GM21825 (cell line): ENCODE results near the gene TENM3.

Source experiments
- ATAC-seq: cut with Tn5 transposase; IDR thresholded peaks from one replicate; pipeline ENCODE4 v1.9.1; 2021; ENCODE audit warnings: mild to moderate bottlenecking, moderate library complexity; ENCODE audit not compliant: unreplicated experiment

Gene TENM3

DNA sequence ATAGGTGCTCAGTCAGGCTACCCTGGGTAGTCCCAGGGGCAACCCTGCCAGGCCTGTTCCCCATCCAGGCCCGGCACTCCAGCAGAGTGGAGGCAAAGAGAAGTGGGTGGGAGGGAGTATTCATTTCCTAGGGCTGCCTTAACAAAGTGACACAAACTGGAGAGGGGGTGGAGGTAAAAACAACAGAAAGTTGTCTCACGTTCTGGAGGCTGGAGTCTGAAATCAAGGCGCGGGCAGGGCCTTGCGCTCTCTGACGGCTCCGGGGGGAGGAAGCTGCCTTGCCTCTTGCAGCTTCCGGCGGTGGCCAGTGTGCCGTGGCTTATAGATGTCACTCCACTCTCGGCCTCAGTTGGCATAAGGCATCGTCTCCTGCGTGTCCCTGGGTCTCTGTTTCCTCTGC is 583.2 kb downstream of the TENM3 start:
- peak; percentile 62 for ATAC-seq

DNA sequence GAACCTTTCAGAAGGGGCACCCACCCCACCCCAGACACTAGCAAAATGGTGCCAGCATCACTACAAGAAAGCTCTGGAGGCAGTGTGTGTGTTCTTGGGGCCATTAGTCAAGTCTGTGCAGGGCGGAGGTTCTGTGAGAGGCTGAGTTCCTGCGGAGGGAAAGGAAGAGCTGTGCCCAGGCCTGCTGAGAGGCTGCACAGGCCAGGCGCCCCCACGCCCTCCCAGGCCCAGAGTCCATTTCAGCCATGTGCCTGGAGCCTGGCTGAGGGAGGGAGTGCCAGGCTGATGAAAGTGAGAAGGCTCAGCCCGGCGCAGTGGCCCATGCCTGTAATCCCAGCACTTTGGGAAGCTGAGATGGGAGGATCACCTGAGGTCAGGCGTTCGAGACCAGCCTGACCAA is 584.0 kb downstream of the TENM3 start:
- ATAC-seq, result no peak

DNA sequence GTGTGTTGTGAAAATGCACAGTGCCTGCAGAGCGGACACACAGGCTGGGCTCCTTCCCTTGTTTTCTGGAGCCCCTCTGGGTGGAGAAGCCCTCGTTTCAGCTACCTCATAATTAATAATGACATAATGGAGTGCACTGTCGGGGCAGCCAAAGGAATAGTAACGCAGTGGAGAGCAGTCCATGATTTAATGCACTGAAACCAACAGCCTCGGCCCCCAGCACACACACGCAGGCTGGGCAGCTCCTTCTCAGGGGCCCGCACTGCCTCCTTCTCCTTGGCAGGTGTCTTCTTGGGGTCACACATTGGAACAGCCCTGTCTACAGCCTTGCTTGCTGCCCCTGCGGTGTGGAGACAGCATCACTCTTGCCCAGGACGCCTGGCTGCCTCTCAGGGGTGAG is 584.8 kb downstream of the TENM3 start:
- no peak for ATAC-seq

GRCh38 chr4:182828360-182829025 is 585.3 kb downstream of the TENM3 start:
- ATAC-seq, result peak; percentile 42

GRCh38 chr4:182829196-182829595 is 586.0 kb downstream of the TENM3 start:
- no peak for ATAC-seq

- peak; percentile 38 for ATAC-seq
These were observed 588.2 kb downstream of the TENM3 start for GRCh38 chr4:182831376-182831775.

GRCh38 chr4:182832352-182833120 is 589.3 kb downstream of the TENM3 start:
- ATAC-seq, result no peak

DNA sequence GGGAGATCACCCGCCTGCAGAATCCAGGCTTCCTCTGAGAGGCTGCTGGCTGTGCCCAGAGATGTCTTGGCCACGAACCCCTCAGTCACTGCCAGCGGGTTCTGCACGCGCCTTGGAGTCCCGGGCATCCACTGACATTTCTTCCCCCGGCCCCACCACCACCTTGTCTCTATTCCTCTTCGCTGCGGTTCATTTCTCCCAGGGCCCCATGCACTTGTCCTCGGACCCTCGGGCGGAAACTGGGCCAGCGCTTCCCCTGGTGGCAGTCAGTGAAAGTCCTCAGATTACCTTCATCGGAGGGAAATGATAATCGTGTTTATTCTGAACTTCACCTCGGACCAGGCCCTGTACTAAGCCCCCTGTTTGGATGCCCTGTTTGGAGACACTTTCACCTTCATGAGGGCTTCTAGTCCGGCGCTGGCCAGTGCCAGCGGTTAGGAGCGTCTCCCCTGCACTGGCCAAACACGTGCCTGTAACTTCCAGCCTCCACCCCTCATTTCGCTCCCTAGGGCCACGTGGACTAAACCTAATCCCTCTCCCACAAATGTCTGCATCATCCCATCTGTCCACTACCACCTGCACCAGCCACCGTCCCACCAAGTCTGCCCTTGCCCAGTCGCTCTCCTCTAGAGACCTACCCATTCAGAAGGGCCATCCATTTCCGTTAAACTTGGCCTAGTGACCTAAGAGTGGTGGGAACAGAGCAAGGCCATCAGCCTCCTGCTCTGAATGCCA is 592.0 kb downstream of the TENM3 start:
- ATAC-seq, result no peak

- no peak for ATAC-seq
These were observed 594.6 kb downstream of the TENM3 start for GRCh38 chr4:182837831-182838230.

DNA sequence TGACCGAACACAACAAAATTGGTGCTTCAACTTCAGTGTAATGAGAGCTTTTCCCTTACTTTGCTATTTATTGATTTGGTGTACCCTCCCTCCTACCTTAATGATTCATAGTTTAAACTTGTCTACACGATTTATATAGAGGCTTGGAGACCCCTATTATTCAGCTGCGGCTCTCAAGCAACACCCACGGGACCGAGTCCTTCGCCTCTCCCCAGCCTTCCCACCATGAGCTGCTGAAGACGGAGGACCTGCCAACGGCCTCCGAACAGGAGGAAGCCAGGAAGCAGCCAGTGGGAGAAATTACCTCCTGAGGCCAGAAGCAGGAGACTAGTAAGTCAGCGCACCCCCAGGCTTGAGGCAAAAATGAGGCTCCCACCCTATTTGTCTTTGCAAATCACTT is 595.3 kb downstream of the TENM3 start:
- ATAC-seq, result no peak

DNA sequence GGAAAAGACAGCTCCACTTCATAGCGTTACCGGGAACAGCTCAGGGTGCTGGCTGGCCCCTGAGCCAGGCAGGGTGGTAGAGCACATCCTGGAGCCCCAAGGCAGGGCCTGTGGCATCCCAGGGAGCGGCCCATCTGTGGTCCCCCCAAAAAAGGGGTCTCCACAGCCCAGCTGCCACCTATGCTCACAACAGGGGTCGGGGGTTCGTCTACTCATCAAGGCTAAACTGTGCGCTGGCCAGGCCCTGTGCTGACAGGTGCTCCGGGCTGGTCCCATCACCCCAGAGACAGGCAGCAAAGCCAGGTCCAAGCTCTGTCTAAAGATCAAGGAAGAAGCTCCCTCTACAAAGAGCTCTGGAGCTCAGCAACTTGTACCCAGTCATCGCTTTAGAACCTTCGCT is 596.1 kb downstream of the TENM3 start:
- ATAC-seq, result no peak

DNA sequence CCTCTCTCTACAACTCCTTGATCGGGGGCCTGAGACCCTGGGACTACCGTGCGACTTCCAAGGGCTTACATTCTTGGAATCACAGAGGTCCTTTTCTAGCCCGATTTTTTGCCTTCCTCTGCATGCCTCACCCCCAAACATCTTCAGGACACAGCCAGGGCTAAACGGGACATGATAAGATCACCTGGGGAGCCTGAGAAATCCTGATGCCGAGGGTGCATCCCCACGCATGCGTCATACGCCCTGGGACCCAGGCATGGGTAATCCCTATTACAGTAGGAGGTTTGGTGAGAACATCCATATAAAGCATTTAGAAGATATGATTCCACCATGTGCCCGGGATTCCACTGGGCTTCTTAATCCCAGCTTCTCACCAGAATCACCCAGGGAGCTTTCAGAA is 596.9 kb downstream of the TENM3 start:
- no peak for ATAC-seq

DNA sequence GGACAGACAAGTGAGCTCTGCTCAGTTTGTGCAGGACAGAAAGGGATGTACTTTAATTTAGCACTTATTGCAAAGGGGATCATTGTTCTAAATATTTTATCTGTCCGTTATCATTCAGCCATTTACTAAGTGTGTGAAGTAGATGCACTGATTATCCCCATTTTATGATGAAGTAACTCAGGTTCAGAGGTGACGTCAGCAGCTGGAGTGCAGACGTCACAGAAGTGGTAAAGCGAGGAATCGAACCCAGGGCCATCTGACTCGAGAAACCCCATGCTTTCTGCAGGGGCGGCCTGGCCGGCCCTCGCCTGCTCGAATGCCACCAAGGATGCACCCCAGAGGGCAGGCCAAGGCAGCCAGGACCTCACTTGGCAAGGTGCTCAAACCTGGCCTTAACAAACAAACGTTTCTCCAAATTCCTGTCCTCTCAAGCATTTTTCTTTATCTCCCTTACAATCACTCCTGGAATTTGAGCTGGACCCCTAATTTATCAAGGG is 599.0 kb downstream of the TENM3 start:
- no peak for ATAC-seq

DNA sequence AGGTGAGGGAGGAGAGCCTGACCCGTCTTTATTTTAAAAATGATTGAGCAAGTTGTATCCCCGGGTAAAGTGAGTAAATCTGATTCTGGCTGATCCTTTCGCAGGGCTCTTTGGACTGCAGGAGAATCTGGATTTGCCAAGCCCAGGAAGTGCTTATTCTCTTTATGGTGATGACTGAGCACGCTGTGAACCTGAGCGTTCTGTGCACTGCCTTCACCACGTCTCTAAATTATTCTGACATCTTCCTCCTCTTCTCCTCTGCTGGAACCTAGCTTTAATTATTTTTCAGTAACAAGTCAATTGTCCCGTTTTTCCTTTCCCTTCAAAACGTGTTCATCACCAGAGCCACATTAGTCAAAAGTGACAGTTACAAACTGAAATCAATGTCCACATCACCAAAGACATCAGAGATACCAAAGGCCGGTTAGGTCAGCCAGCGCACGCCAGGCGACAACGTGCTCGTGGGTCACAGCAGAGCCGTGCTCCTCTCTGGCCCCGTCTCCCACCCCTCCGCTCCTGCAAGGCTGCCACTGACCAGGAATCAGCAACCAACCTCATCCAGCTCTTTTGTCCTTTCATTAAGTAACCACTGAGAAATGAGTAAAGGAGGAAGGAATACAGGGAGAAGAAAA is 599.7 kb downstream of the TENM3 start:
- no peak for ATAC-seq

GRCh38 chr4:182843808-182844325 is 600.7 kb downstream of the TENM3 start:
- no peak for ATAC-seq

- ATAC-seq, result no peak
These were observed 602.4 kb downstream of the TENM3 start for GRCh38 chr4:182845618-182846017.

GRCh38 chr4:182846036-182846435 is 602.8 kb downstream of the TENM3 start:
- ATAC-seq, result no peak

DNA sequence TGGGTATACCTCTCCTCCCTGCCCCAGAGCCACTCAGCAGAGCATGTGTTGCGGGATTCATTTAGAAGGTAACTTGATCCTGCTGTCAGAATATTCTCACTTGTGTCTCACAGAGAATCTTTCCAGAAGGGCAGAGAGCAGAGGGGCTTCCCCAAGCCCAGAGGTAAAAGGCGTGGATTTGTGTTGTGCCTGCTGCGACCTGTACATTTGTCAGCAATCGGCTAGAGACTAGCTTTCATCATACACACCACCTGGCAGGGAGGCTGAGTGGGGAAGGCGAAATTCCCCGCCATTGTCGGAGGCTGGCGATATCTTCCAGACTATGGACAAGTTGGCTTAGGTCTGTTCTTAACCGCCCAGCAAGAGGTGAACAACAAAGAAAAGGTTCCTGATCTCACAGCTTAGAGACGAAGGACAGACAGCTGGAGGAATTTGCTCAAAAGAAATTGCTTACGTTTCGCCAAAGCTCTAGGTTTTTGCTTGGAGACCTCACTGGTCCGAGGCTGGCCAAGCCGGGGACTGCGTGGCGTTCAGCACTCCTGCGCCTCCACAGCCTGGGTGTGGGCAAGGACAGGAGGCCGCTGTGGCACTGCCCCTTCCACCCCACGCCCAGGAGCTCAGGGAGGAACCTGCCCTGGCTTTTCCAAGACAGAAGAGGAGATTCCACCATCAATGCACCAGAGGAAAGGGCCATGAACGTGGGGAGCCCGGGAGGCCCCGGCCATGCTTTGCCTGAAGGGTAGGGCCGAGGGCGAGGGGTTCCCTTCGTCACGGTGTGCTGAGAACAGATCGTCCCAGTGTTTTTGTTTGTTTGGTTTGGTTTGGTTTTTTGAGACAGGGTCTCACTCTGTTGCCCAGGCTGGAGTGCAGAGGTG is 604.6 kb downstream of the TENM3 start:
- ATAC-seq, result no peak

GRCh38 chr4:182848685-182849084 is 605.5 kb downstream of the TENM3 start:
- ATAC-seq, result no peak
